Activated CD4-positive, alpha-beta T cell treated with anti-CD3 and anti-CD28 coated beads, Interleukin-2, amount 10 ng/mL, durations not matched to agents 7 days and 5 days (primary cell): ENCODE data around the gene HAND2. TPM values are rescaled to one million over a fixed set of nuclear protein-coding genes. Genes with fewer than 3 reads are reported as not detected.

Experiments
- CTCF ChIA-PET: fragments of 350-600 bp; sonication (Branson Sonifier 250); formaldehyde crosslinking; loops from one replicate; lab custom pipeline; 2021; ENCODE audit warnings: antibody characterized with exemption; lab: Charles Lee
- POLR2A ChIA-PET: fragments of 350-600 bp; sonication (Branson Sonifier 250); formaldehyde crosslinking; loops from one replicate; lab custom pipeline; 2021; ENCODE audit warnings: antibody characterized with exemption; lab: Charles Lee
- DNase-seq: peaks from one replicate; pipeline ENCODE4 v3.0.0-alpha.2; 2020
- H3K27ac Mint-ChIP-seq: one replicate; pipeline ENCODE4 v1.8.0; 2021; ENCODE audit warnings: mild to moderate bottlenecking, moderate library complexity, mixed read lengths
- H3K27me3 Mint-ChIP-seq: one replicate; pipeline ENCODE4 v1.8.0; 2021; ENCODE audit warnings: mixed read lengths
- H3K36me3 Mint-ChIP-seq: one replicate; pipeline ENCODE4 v1.8.0; 2021; ENCODE audit warnings: low read depth, mixed read lengths
- H3K4me1 Mint-ChIP-seq: one replicate; pipeline ENCODE4 v1.8.0; 2021; ENCODE audit warnings: mixed read lengths
- H3K4me3 Mint-ChIP-seq: one replicate; pipeline ENCODE4 v1.8.0; 2021; ENCODE audit warnings: mild to moderate bottlenecking, moderate library complexity, mixed read lengths
- H3K9me3 Mint-ChIP-seq: one replicate; pipeline ENCODE4 v1.8.0; 2021; ENCODE audit warnings: mixed read lengths
- total RNA-seq, 2 experiments: library from RNA; stranded (reverse); gene quantifications; one replicate each; pipeline ENCODE4 v1.2.3, GENCODE V29; 2021

HAND2 gene
- total RNA-seq, 2 experiments from 2014 or later = not detected

DNA sequence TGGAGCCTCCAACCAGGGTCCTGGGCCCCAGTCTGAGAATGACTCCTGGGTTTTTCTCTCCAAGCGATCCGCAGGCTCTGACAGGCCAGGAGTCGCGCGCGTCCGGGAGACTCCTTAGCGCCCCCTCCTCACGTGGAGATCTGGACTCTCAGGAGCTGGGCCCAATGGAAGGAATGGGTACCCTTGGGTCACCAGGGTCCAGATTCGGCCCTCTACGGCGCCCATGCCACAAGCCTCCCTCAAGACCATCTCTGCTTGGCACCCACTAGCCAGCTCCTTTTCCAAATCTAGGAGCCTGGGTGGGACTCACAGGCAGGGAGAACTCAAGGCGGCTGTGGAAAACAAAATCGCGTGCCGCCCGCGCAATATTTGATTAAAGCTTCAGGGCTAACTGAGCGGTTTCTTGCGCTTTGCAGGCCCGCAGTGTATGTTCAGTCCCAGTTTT lies 7.1 kb downstream of the HAND2 start:
- Mint-ChIP-seq H3K36me3 (peaks cover 22% of the 10 kb centered on the region), H3K4me1 (peaks cover 8% of the 10 kb centered on the region), H3K27me3 (peaks cover 94% of the 10 kb centered on the region), H3K9me3 (peaks cover 18% of the 10 kb centered on the region), H3K27ac (peak overlapping the region; percentile 83), H3K4me3 (peak overlapping the region; percentile 1)
- ChIA-PET CTCF (interaction anchor here (1.1 to 2.2 kb wide), 2 partner anchors 8 to 17 kb away, joined by 3 to 9 read pairs; no protein-coding TSS in a partner anchor), POLR2A (no interaction called here)
- no peak for DNase-seq

DNA sequence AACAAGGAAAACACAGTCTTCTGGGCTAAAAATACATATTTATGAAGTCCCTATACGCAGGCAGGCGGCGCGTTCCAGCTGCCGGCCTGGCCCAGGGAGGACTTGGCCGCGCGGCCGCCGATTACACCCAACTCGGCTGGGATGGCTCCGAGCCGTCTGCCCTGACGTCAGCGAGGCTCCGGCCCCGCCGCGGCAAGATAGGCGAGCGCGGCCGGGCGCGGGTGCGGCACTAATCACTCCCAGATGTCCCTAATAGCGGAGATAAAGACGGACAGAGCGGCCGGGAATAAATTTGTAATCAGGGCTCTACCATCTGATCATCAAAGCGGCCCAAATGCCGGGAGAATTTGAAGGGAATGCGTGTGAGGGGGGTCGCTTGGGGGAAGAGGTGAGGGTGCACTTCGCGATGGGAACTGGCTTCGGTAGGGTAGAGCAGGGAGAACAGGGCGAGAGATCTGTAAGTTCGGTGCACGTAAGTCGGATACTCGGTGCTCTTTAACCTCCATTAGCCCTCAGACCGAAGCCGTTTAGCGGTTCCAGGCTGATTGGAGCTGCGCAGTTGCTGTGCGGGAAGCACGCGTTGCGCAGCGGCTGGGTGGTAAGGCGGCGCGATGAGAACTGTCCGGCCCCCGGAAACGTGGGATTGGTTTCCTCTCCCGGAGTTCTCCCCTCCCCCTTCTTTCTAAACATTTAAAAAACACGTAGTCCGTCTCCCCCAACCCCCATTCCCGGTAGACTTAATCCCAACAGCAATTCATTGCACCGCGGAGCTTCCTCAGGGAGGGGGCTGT lies 7.7 kb downstream of the HAND2 start:
- ChIA-PET POLR2A (no interaction called here), CTCF (interaction anchor here (0.6 to 2.2 kb wide), 3 partner anchors 8 to 27 kb away, joined by 3 to 9 read pairs (median 3); no protein-coding TSS in a partner anchor)
- Mint-ChIP-seq H3K36me3 (peaks cover 22% of the 10 kb centered on the region), H3K4me1 (peaks cover 10% of the 10 kb centered on the region), H3K9me3 (peaks cover 18% of the 10 kb centered on the region), H3K27ac (peak overlapping the region; percentile 54), H3K4me3 (peak overlapping the region; percentile 38), H3K27me3 (peaks cover 94% of the 10 kb centered on the region)
- no peak for DNase-seq

DNA sequence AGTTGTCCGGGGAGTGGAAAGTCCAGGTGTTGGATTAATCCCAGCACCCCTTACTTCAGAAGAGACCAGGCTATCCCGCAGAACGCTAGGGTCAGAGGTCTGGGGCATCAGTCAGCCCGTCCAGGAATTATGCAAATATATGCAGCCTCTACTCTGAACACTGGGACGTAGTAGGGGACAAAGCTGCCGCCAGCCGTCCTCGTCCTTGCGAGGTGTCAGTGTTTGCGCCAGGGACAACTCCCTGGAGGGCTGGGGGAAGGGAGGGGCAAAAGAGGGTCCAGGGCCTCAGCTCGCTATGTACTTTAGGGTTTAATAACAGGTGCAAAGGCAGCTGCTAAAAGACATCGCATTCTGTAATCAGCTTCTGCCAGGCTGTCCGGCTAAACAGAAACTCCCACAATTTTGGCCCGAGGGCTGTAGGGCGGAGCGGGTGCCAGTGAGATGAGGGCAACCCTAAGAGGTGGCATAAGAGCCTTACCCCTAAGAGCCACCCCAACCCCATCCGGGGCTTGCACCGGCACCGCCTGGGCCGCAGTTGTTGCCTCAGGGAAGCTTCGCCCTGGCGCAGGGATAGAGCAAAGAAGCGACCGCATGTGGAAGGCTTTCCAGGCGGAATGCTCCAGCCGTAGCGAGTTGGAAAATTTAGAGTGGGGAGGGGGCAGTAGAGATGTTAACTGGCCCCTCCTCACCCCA lies 8.4 kb downstream of the HAND2 start:
- H3K9me3 Mint-ChIP-seq = peaks cover 16% of the 10 kb centered on the region
- H3K36me3 Mint-ChIP-seq = peaks cover 24% of the 10 kb centered on the region
- DNase-seq = no peak
- ChIA-PET CTCF (interaction anchor here (0.6 kb wide), 1 partner anchor 28 kb away, joined by 3 read pairs; no protein-coding TSS in a partner anchor), POLR2A (no interaction called here)
- H3K4me3 Mint-ChIP-seq = peak overlapping the region; percentile 22
- H3K27me3 Mint-ChIP-seq = peaks cover 93% of the 10 kb centered on the region
- peaks cover 13% of the 10 kb centered on the region for H3K4me1 Mint-ChIP-seq
- no peak overlapping the region for H3K27ac Mint-ChIP-seq

DNA sequence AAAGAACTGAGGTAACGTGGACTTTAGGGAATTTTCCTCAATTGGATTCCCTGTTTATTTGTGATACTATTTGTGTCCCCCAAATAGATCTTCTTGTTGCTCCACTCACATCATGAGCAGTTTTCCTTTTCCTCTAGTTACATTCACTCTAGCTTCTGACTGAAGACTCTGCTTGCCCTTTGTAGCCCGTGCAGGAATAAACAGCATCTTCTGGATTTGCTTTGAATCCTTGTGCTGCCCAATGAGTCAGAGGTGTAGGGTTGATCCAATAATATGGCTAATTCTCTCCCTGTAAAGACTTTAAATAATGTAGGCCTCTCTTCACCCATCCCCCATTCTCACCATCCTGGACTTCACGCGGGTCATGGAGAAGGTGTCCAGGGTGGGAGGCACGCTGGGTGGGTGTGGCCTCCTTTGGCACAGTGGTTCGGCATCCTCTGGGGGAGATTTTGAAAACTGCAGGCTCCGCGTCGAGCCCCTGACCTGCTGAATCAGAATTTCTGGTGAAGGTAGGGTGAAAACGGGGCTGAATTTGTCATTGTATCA lies 9.0 kb downstream of the HAND2 start:
- Mint-ChIP-seq H3K4me1 (peaks cover 13% of the 10 kb centered on the region), H3K4me3 (peak overlapping the region; percentile 22), H3K27ac (no peak overlapping the region), H3K36me3 (peaks cover 22% of the 10 kb centered on the region), H3K9me3 (peaks cover 14% of the 10 kb centered on the region), H3K27me3 (peaks cover 95% of the 10 kb centered on the region)
- ChIA-PET CTCF (no interaction called here), POLR2A (no interaction called here)
- no peak for DNase-seq

DNA sequence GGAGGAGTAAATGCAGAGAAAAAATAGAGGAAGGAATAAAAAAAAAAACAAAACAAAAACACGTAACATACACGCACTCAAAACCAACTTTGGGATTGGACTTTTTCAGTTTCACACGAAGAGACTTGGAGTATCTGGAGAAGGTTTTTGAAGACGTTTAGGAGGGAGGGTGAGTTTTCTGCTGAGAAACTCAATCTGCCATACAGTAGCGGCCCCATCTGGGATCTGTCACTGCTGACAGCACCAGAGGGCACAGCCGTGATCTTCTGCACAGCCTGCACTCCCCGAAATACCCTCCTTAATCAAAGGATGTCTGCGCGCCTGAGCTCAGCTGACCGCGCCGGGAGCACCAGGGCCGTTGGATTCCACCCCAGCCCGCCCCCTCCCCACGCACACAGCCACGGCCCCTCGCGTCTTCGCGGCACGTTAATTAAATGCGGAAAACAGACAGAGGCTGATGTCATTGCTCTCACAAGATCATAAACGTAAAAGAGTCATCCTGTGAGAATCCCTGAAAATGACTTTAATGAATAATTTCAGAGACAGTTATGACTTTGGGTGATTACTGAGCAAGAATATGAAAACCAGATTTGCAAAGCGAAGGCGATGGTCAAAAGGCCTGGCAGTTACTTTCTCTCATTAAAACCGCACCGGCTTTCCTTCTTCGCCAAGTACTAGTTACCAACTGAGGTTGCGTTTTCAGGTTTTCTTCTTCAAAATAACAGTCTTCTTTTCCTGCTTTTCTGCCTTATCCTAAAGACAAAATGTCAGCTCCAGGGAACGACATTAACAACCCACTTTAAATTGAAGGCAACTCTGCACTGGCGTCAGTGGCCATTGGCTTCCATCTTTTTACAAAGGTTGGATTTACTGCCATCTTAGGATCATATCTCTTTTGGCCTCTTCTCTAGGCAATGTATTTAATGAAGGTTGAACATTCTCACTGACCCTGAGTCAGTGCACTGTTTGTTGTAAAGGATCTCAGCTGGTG lies 10.6 kb downstream of the HAND2 start:
- POLR2A ChIA-PET = no interaction called here
- H3K4me3 Mint-ChIP-seq = no peak overlapping the region
- H3K27me3 Mint-ChIP-seq = peaks cover 96% of the 10 kb centered on the region
- CTCF ChIA-PET = interaction anchor here (1.2 kb wide), 1 partner anchor 14 kb away, joined by 4 read pairs; no protein-coding TSS in a partner anchor
- no peak overlapping the region for H3K27ac Mint-ChIP-seq
- H3K9me3 Mint-ChIP-seq = peaks cover 12% of the 10 kb centered on the region
- DNase-seq = no peak
- peaks cover 13% of the 10 kb centered on the region for H3K4me1 Mint-ChIP-seq
- H3K36me3 Mint-ChIP-seq = peaks cover 17% of the 10 kb centered on the region

DNA sequence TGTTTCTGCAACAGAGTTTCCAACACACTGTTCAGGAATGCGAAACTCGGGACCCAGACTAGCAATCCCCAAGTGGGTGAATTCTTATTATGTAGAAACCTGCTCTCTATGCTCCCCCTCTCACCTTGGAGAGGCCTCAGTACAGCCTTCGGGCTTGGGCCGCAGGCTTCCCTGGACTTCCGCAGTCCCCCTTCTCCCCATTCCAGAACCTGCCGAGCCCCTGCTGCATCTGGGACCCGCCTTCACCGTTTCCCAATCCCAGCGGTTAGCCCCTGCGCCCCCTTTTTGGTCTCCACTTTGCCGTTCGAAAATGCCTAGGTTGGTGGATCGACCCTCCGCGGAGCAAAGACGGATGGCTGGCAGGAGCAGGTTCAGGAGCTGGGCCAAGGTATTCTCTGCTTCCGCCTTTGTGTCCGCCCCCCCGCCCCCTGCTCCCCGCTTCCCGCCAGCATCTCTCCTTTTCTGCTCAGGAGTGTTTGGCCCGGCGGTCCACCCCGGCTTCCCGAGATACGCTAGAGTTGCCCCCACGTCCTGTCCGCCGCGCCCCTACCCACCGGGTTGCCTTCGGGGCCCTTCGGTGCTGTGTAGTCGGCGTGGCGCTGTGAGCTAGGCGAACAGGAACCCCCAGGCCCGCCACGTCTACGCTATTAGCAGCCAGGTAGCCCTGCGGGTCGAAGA lies 11.5 kb downstream of the HAND2 start:
- Mint-ChIP-seq H3K9me3 (peaks cover 8% of the 10 kb centered on the region), H3K4me3 (no peak overlapping the region), H3K4me1 (peaks cover 13% of the 10 kb centered on the region), H3K27ac (no peak overlapping the region), H3K27me3 (peaks cover 95% of the 10 kb centered on the region), H3K36me3 (peaks cover 16% of the 10 kb centered on the region)
- DNase-seq = no peak
- POLR2A ChIA-PET = no interaction called here
- CTCF ChIA-PET = interaction anchor here (1.2 to 1.6 kb wide), 3 partner anchors 11 to 18 kb away, joined by 3 to 4 read pairs (median 4); partner anchors contain the start of gene HAND2

DNA sequence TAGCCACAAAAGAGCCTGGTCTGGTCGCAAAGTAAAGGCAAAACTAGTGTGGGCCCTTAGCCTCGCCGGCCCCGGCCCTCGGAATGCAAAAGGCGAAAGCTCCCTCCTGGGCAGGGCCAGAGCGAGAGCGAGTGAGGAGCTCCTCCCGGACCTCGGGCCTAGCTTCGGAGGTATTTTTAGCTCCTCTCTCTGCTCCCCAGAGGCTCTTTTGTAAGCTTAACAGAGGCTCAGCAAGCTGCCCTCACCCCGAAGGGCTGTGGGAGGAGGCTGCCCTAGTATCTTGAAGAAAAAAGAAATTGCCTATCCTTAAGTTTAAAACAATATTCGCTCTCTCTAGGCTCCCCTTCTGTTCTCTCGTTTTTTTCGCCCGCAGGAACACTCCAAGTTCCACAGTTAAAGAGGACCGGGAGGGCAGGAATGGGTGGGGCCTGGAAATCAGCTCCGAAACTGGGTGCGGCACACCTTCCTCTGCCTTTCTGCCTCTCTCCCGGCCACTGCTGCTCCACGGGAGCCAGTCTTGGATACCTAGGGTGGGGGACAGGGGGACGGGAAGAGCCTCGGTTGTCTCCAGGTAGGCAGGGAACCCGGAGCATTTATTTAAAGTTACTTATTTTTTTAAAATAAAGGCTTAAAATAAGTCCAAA lies 12.1 kb downstream of the HAND2 start:
- CTCF ChIA-PET = interaction anchor here (1.2 to 1.6 kb wide), 3 partner anchors 12 to 18 kb away, joined by 3 to 4 read pairs (median 3); partner anchors contain the start of gene HAND2
- H3K4me1 Mint-ChIP-seq = peaks cover 13% of the 10 kb centered on the region
- peaks cover 5% of the 10 kb centered on the region for H3K9me3 Mint-ChIP-seq
- peaks cover 13% of the 10 kb centered on the region for H3K36me3 Mint-ChIP-seq
- DNase-seq = no peak
- peaks cover 96% of the 10 kb centered on the region for H3K27me3 Mint-ChIP-seq
- POLR2A ChIA-PET = no interaction called here
- H3K27ac Mint-ChIP-seq = no peak overlapping the region
- H3K4me3 Mint-ChIP-seq = peak overlapping the region; percentile 2

DNA sequence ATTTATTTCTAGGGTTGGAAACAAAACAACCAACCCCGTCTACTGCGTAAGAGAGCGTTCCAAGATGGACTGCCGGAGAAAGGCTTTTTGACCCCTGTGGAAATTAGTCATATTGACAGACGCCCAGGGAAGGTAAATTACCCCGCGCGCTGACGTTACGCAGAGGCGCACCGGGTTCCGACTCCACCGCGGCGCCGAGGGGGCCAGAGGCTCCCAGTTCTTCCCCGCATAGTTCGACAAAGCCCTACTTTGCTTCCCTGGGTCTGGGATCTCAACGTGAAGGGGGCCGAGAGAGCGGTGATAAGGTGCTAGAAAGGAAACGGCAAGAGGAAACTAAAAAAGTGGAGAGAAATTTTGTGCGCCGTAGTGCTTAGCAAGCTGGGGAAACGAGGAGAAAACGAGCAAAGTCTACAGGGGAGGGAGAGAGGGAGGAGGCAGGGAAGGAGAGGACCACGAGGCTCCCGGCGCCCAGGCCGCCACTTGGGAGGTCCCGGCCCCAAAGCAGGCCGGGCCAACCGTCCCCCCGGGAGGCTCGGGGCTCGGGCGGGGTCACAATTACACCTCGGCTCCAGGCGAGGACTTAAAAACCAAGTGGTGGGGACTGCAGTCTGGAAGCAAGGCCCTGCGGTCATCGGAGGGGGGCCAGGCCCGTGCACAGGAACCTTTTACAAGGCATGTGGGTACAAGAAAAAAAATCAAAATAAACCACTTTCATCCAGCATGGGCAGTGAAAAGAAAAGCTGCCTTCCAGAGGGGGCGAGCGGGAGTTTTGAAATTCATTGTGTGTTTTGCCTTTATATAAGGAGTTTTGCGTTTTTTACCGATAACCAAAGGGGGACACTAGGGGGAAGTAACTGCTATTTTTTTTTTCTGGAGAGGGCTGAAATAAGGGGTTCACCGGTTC lies 13.2 kb downstream of the HAND2 start:
- DNase-seq = no peak
- peak overlapping the region; percentile 5 for H3K4me3 Mint-ChIP-seq
- H3K27ac Mint-ChIP-seq = peak overlapping the region; percentile 14
- CTCF ChIA-PET = interaction anchor here (0.6 to 1.6 kb wide), 6 partner anchors 11 to 987 kb away, joined by 3 to 5 read pairs (median 3); partner anchors contain the start of gene HAND2
- peaks cover 5% of the 10 kb centered on the region for H3K9me3 Mint-ChIP-seq
- peaks cover 9% of the 10 kb centered on the region for H3K4me1 Mint-ChIP-seq
- POLR2A ChIA-PET = no interaction called here
- H3K27me3 Mint-ChIP-seq = peaks cover 96% of the 10 kb centered on the region
- peaks cover 13% of the 10 kb centered on the region for H3K36me3 Mint-ChIP-seq

DNA sequence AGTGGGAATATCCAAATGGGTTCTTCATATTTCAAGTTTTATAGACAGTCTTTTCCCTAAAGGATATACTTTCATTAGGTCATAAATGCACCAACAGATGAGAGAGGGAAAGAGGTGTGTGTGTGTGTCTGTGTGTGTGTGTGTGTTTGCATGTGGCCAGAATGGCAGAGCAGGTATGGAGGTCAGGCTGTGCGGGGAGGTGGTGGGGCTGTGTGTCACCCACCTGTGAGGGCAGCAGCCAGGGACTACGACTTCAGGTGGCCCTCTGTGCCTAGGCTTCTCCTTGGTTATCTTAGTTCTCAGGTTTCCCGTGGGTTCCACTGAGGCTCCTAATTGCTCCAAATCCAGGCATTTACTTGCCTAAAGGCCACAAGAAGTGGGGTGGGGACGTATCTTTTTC lies 14.6 kb downstream of the HAND2 start:
- DNase-seq = no peak
- peaks cover 95% of the 10 kb centered on the region for H3K27me3 Mint-ChIP-seq
- POLR2A ChIA-PET = no interaction called here
- H3K9me3 Mint-ChIP-seq = no peaks in the 10 kb centered on the region
- H3K4me3 Mint-ChIP-seq = no peak overlapping the region
- peaks cover 5% of the 10 kb centered on the region for H3K4me1 Mint-ChIP-seq
- CTCF ChIA-PET = interaction anchor here (1.0 kb wide), 1 partner anchor 21 kb away, joined by 3 read pairs; no protein-coding TSS in a partner anchor
- no peak overlapping the region for H3K27ac Mint-ChIP-seq
- H3K36me3 Mint-ChIP-seq = peaks cover 8% of the 10 kb centered on the region

DNA sequence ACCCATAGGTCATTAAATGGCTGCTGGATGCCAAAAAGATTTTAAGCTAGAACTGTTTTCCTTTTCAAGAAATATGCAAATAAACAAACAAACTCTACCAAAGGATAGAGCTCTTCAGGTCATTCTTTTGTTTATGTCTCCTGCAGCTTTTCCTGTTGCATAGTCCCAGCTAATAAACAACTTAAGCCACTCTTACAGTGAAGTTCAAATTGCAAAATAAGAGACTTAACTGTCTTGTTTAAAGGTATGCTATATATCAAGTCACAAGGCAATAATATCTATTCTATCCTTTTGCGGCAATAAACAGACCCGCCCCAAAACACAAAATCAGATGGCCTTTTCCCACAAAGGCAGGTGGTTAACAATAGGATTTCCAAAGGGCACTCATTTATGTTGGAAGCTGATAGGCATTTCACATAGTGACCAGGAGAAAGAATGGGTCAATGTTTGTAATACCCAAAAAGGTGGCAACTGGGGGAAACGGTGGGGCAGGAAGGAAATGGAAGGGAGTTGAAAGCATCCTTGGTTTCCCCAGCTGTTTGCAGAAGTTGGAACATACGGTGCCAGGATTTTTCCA lies 15.3 kb downstream of the HAND2 start:
- H3K27ac Mint-ChIP-seq = no peak overlapping the region
- DNase-seq = no peak
- ChIA-PET CTCF (interaction anchor here (1.1 kb wide), 1 partner anchor 12 kb away, joined by 3 read pairs; no protein-coding TSS in a partner anchor), POLR2A (no interaction called here)
- H3K9me3 Mint-ChIP-seq = no peaks in the 10 kb centered on the region
- H3K4me1 Mint-ChIP-seq = peaks cover 6% of the 10 kb centered on the region
- H3K36me3 Mint-ChIP-seq = peaks cover 7% of the 10 kb centered on the region
- no peak overlapping the region for H3K4me3 Mint-ChIP-seq
- peaks cover 95% of the 10 kb centered on the region for H3K27me3 Mint-ChIP-seq
